Prostate gland (tissue), 2 donors: ENCODE measurements around the gene A3GALT2. TPM values are rescaled to one million over a fixed set of nuclear protein-coding genes. Genes with fewer than 3 reads are reported as not detected.

Experiments
- DNase-seq: peaks from one replicate; pipeline ENCODE4 v3.0.0-alpha.2; 2019; ENCODE audit warnings: low spot score
- H3K27ac ChIP-seq, 2 donors: fragments of 200-600 bp; sonication (generic); 2 replicates each; pipeline ENCODE4 v1.5.1; 2017 to 2019
- H3K27me3 ChIP-seq: fragments of 200-600 bp; sonication (generic); replicated peaks from 2 replicates; pipeline ENCODE4 v1.5.1; 2019; ENCODE audit not compliant: insufficient read depth
- H3K36me3 ChIP-seq, 2 donors: fragments of 200-600 bp; sonication (generic); 1 replicate in 1 of 2; 2 replicates in 1 of 2; pipeline versions ENCODE4 v1.5.1 to v1.8.1; 2017 to 2019
- H3K4me1 ChIP-seq: fragments of 200-600 bp; sonication (generic); replicated peaks from 2 replicates; pipeline ENCODE4 v1.5.1; 2019
- H3K4me3 ChIP-seq, 2 donors: fragments of 200-600 bp; sonication (generic); 2 replicates each; pipeline ENCODE4 v1.5.1; 2017 to 2019
- H3K9me3 ChIP-seq: fragments of 200-600 bp; sonication (generic); 2 replicates; pipeline ENCODE4 v1.5.1; 2017
- CTCF ChIP-seq, 4 experiments: fragments of 200-600 bp in 2 of 4; fragments of 450-650 bp in 2 of 4; sonication (generic) in 2 of 4; IDR thresholded peaks; 1 replicate in 3 of 4; 2 replicates in 1 of 4; pipeline ENCODE4 v1.5.1; 2016 to 2019; ENCODE audit warnings: antibody characterized with exemption in 4 of 4, mild to moderate bottlenecking in 2 of 4, moderate library complexity in 2 of 4
- POLR2A ChIP-seq: fragments of 450-650 bp; IDR thresholded peaks from one replicate; pipeline ENCODE4 v1.6.1; 2016; ENCODE audit warnings: antibody characterized with exemption, mild to moderate bottlenecking
- POLR2AphosphoS5 ChIP-seq: sonication (generic); formaldehyde crosslinking; IDR thresholded peaks from one replicate; pipeline ENCODE4 v1.6.1; 2017; ENCODE audit warnings: antibody characterized with exemption
- WGBS: methylation state at CpG from one replicate; pipeline ENCODE4 v1.1.5; 2018; 5-methylcytosine and 5-hydroxymethylcytosine counted together
- intact Hi-C: fragments of 100-400 bp; cut with DNase I; formaldehyde crosslinking; loops from one replicate; pipeline ENCODE4 v1.14.2; 2022
- total RNA-seq, 2 donors: library from RNA; depleted of rRNA; stranded (reverse); fragments of >200 nt; gene quantifications; one replicate each; pipeline ENCODE4 v1.1.0, GENCODE V29; 2016

The A3GALT2 gene
- total RNA-seq, 2 donors from 2014 or later: 0.46 TPM; not detected in 1

GRCh38 chr1:33348194-33348593 lies 27.3 kb upstream of the A3GALT2 start:
- peak overlapping the region; percentile 91 to 96 for H3K4me3 ChIP-seq
- intact Hi-C loops: no loop called here
- WGBS: 26% methylated on average over 2 of the region's 2 CpGs
- no peaks in the 10 kb centered on the region for H3K27me3 ChIP-seq
- peaks cover 9% of the 10 kb centered on the region for H3K4me1 ChIP-seq
- H3K9me3 ChIP-seq: no peaks in the 10 kb centered on the region
- H3K36me3 ChIP-seq: no peaks in the 10 kb centered on the region
- DNase-seq: no peak
- peak overlapping the region; percentile 95 to 97 for H3K27ac ChIP-seq
- TF ChIP-seq CTCF (IDR thresholded peaks at IDR 0.05): no peak
- TF ChIP-seq POLR2A: no peak
- TF ChIP-seq POLR2AphosphoS5: no peak

GRCh38 chr1:33347650-33347992 lies 26.7 kb upstream of the A3GALT2 start:
- Histone ChIP-seq H3K27me3 (no peaks in the 10 kb centered on the region), H3K9me3 (no peaks in the 10 kb centered on the region), H3K27ac (peak overlapping the region; percentile 95 to 97), H3K4me1 (peaks cover 14% of the 10 kb centered on the region), H3K4me3 (peak overlapping the region; percentile 91 to 96), H3K36me3 (no peaks in the 10 kb centered on the region)
- intact Hi-C loops: no loop called here
- no peak for DNase-seq
- no peak for TF ChIP-seq POLR2AphosphoS5
- TF ChIP-seq CTCF (IDR thresholded peaks at IDR 0.05): no peak
- TF ChIP-seq POLR2A: no peak
- 16% methylated on average over 5 of the region's 5 CpGs for WGBS

GRCh38 chr1:33346927-33347649 lies 26.2 kb upstream of the A3GALT2 start:
- no peak for DNase-seq
- Histone ChIP-seq H3K9me3 (no peaks in the 10 kb centered on the region), H3K27ac (peak overlapping the region; percentile 95 to 97), H3K27me3 (no peaks in the 10 kb centered on the region), H3K4me3 (peak overlapping the region; percentile 91 to 96), H3K36me3 (no peaks in the 10 kb centered on the region), H3K4me1 (peaks cover 19% of the 10 kb centered on the region)
- intact Hi-C loops: no loop called here
- TF ChIP-seq POLR2AphosphoS5 (peak; percentile 73), CTCF (IDR thresholded peaks at IDR 0.05) (no peak), POLR2A (peak; percentile 49)
- WGBS: 10% methylated on average over 2 of the region's 2 CpGs

GRCh38 chr1:33346533-33346926 lies 25.6 kb upstream of the A3GALT2 start:
- no peak for TF ChIP-seq CTCF (IDR thresholded peaks at IDR 0.05)
- TF ChIP-seq POLR2AphosphoS5: no peak
- no peak for TF ChIP-seq POLR2A
- Histone ChIP-seq H3K9me3 (no peaks in the 10 kb centered on the region), H3K4me1 (peaks cover 25% of the 10 kb centered on the region), H3K27me3 (no peaks in the 10 kb centered on the region), H3K36me3 (no peaks in the 10 kb centered on the region), H3K27ac (peak overlapping the region; percentile 95 to 97), H3K4me3 (no peak overlapping the region)
- intact Hi-C loops: no loop called here
- DNase-seq: no peak
- 23% methylated on average over 3 of the region's 3 CpGs for WGBS
